Measurements from ENCODE around the gene TMCO6.
"Not testable (repeated sequence)": the region's sequence is repeated elsewhere in the genome, so short reads cannot be mapped to it uniquely, and the experiment has no call there.

Gene TMCO6

DNA sequence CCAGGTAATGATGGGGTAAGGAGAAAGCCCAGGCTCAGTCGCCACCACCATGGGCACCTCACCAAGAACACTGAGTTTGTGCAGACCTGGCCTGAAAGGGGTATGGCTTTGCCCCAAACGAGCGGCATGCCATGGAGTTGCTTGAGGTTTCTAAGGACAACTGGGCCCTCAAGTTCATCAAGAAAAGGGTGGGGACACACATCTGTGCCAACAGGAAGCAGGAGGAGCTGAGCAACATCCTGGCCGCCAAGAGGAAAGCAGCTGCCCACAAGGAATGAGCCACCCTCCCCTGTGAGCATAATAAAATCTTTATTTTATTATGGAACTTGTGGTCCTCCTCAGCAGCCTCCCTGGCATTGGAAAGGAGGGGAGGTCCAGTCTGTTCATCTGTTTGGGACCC is 30.1 kb upstream of the TMCO6 start:
- TF ChIP-seq, protein P1, sequence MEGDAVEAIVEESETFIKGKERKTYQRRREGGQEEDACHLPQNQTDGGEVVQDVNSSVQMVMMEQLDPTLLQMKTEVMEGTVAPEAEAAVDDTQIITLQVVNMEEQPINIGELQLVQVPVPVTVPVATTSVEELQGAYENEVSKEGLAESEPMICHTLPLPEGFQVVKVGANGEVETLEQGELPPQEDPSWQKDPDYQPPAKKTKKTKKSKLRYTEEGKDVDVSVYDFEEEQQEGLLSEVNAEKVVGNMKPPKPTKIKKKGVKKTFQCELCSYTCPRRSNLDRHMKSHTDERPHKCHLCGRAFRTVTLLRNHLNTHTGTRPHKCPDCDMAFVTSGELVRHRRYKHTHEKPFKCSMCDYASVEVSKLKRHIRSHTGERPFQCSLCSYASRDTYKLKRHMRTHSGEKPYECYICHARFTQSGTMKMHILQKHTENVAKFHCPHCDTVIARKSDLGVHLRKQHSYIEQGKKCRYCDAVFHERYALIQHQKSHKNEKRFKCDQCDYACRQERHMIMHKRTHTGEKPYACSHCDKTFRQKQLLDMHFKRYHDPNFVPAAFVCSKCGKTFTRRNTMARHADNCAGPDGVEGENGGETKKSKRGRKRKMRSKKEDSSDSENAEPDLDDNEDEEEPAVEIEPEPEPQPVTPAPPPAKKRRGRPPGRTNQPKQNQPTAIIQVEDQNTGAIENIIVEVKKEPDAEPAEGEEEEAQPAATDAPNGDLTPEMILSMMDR (IDR thresholded peaks at IDR 0.05; ENCODE audit: low read depth, low read length): no peak
- no peak overlapping the region for H3K4me3 ChIP-seq (replicated peaks in 1 of 2; ENCODE audit: low read depth in 2 of 2, low read length in 2 of 2)
- DNase-seq (ENCODE audit: low read depth in 2 of 2): peak; percentile 40 to 61

DNA sequence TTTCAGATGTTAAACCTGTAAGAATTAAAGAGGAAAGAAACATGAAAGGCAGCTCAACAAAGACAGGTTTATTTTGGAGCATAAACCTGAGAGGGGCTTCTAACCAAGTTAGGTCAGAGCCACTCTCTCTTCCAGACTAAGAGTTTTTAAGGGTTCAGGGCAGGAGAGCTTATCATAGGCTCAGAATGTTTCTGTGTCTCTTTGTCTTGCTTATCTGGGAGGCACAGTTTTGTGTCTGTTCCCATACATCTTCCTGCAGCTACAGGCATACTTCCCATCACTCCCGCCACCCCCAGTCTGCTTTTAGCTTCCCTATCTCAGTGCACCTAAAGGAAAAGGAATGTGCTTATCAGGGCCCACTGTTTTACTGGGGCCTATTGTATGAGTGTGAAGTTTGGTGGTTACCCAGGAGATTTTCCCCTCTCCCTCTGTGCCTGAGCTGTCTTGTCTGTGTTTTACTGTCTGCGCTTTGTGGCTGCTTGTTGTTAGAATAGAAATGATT is 28.2 kb upstream of the TMCO6 start:
- DNase-seq (ENCODE audit: low read depth in 2 of 2): peak in 1 of 2 donors; percentile 63
- TF ChIP-seq, protein P1 (IDR thresholded peaks at IDR 0.05; ENCODE audit: low read depth, low read length): no peak
- no peak overlapping the region for H3K4me3 ChIP-seq (replicated peaks in 1 of 2; ENCODE audit: low read depth in 2 of 2, low read length in 2 of 2)

GRCh38 chr5:140622301-140622700 is 16.9 kb upstream of the TMCO6 start:
- no peak for DNase-seq (ENCODE audit: low read depth in 2 of 2)
- H3K4me3 ChIP-seq (replicated peaks in 1 of 2; ENCODE audit: low read depth in 2 of 2, low read length in 2 of 2): no peak overlapping the region
- TF ChIP-seq, protein P1 (IDR thresholded peaks at IDR 0.05; ENCODE audit: low read depth, low read length): no peak

- DNase-seq (ENCODE audit: low read depth in 2 of 2); H3K4me3 ChIP-seq (replicated peaks in 1 of 2; ENCODE audit: low read depth in 2 of 2, low read length in 2 of 2): not testable (repeated sequence)
Observed at GRCh38 chr5:140623061-140623460, 16.2 kb upstream of the TMCO6 start.

- H3K4me3 ChIP-seq (replicated peaks in 1 of 2; ENCODE audit: low read depth in 2 of 2, low read length in 2 of 2): not testable (repeated sequence)
- peak in 1 of 2 donors; percentile 18 for DNase-seq (ENCODE audit: low read depth in 2 of 2)
Observed at GRCh38 chr5:140624886-140625285, 14.4 kb upstream of the TMCO6 start.

DNA sequence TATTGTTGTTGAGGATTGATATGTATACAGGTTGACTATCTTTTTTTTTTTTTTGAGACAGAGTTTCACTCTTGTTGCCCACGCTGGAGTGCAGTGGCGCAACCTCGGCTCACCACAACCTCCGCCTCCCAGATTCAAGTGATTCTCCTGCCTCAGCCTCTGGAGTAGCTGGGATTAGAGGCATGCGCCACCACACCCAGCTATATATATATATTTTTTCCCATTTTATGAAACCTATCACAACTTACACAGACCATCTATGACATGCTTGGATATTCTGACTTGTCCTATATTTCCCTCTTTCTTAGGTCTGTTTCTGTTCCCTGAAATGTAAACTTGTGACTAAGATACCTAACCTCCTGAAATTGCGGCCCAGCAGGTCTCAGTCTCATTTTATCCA is 11.3 kb upstream of the TMCO6 start:
- no peak for DNase-seq (ENCODE audit: low read depth in 2 of 2)
- no peak overlapping the region for H3K4me3 ChIP-seq (replicated peaks in 1 of 2; ENCODE audit: low read depth in 2 of 2, low read length in 2 of 2)
- TF ChIP-seq, protein P1 (IDR thresholded peaks at IDR 0.05; ENCODE audit: low read depth, low read length): no peak

GRCh38 chr5:140628711-140629110 is 10.5 kb upstream of the TMCO6 start:
- peak in 1 of 2 donors; percentile 53 for DNase-seq (ENCODE audit: low read depth in 2 of 2)
- H3K4me3 ChIP-seq (replicated peaks in 1 of 2; ENCODE audit: low read depth in 2 of 2, low read length in 2 of 2): no peak overlapping the region
- TF ChIP-seq, protein P1 (IDR thresholded peaks at IDR 0.05; ENCODE audit: low read depth, low read length): no peak

GRCh38 chr5:140630292-140631035 is 8.8 kb upstream of the TMCO6 start:
- peak in 1 of 2 donors; percentile 25 for DNase-seq (ENCODE audit: low read depth in 2 of 2)
- TF ChIP-seq, protein P1 (IDR thresholded peaks at IDR 0.05; ENCODE audit: low read depth, low read length): no peak
- no peak overlapping the region for H3K4me3 ChIP-seq (replicated peaks in 1 of 2; ENCODE audit: low read depth in 2 of 2, low read length in 2 of 2)

Data from cardiac fibroblast (primary cell).